GM18870 (cell line): ENCODE measurements around the gene COL4A2.
"Not testable (repeated sequence)": the region's sequence is repeated elsewhere in the genome, so short reads cannot be mapped to it uniquely, and the experiment has no call there.

Source experiments
- ATAC-seq: cut with Tn5 transposase; IDR thresholded peaks from one replicate; pipeline ENCODE4 v1.9.1; 2021; ENCODE audit warnings: moderate library complexity; ENCODE audit not compliant: unreplicated experiment

COL4A2 gene

GRCh38 chr13:110484290-110485048 lies 177.4 kb downstream of the COL4A2 start:
- ATAC-seq, result no peak

GRCh38 chr13:110485604-110486003 lies 178.5 kb downstream of the COL4A2 start:
- ATAC-seq, result no peak

- no peak for ATAC-seq
Observed at GRCh38 chr13:110486061-110486715, 179.1 kb downstream of the COL4A2 start.

- ATAC-seq, result not testable (repeated sequence)
Observed at GRCh38 chr13:110486880-110487279, 179.8 kb downstream of the COL4A2 start.

GRCh38 chr13:110490009-110490770 lies 183.1 kb downstream of the COL4A2 start:
- no peak for ATAC-seq

GRCh38 chr13:110491869-110492678 lies 185.0 kb downstream of the COL4A2 start:
- no peak for ATAC-seq

- ATAC-seq, result no peak
Observed at GRCh38 chr13:110492679-110493593, 185.9 kb downstream of the COL4A2 start.

GRCh38 chr13:110493613-110494012 lies 186.5 kb downstream of the COL4A2 start:
- no peak for ATAC-seq

GRCh38 chr13:110495376-110495775 lies 188.3 kb downstream of the COL4A2 start:
- no peak for ATAC-seq

GRCh38 chr13:110495881-110496280 lies 188.8 kb downstream of the COL4A2 start:
- ATAC-seq, result no peak

- no peak for ATAC-seq
Observed at GRCh38 chr13:110496281-110496680, 189.2 kb downstream of the COL4A2 start.

- ATAC-seq, result no peak
Observed at GRCh38 chr13:110497003-110497402, 189.9 kb downstream of the COL4A2 start.

GRCh38 chr13:110497896-110498295 lies 190.8 kb downstream of the COL4A2 start:
- ATAC-seq, result not testable (repeated sequence)

- no peak for ATAC-seq
Observed at GRCh38 chr13:110498327-110498726, 191.2 kb downstream of the COL4A2 start.

- no peak for ATAC-seq
Observed at GRCh38 chr13:110498765-110499164, 191.7 kb downstream of the COL4A2 start.

GRCh38 chr13:110499621-110500281 lies 192.7 kb downstream of the COL4A2 start:
- ATAC-seq, result no peak

- no peak for ATAC-seq
Observed at GRCh38 chr13:110500341-110500740, 193.3 kb downstream of the COL4A2 start.

- no peak for ATAC-seq
Observed at GRCh38 chr13:110501188-110501587, 194.1 kb downstream of the COL4A2 start.
